Activated CD4-positive, CD25-positive, alpha-beta regulatory T cell treated with anti-CD3 and anti-CD28 coated beads, Interleukin-2, amount 50 U/mL, for 16 hours (primary cell): ENCODE data around the gene AKR1C2.
"Not testable (repeated sequence)": the region's sequence is repeated elsewhere in the genome, so short reads cannot be mapped to it uniquely, and the experiment has no call there.

ENCODE experiments used
- DNase-seq: peaks from one replicate; pipeline ENCODE4 v3.0.0-alpha.2; 2020; ENCODE audit warnings: low read depth, low spot score

Gene AKR1C2

DNA sequence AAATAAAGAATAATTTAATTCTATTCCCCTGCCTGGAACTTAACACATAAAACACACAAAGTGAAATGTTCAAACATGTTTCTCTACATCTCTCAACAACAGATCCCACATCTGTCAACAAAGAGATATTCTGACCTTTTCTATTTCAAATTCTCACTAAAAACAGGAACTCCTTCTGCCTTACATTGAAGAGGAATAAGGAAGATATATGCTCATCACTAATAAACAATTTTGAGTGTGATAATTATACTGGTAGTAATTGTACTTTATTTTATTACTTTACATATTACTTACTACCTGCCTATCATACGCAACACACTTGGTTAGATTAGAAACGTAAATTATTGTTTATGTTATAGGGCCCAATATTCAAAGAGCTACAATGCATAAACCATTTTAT, 13.4 kb downstream of the AKR1C2 start:
- DNase-seq: no peak

DNA sequence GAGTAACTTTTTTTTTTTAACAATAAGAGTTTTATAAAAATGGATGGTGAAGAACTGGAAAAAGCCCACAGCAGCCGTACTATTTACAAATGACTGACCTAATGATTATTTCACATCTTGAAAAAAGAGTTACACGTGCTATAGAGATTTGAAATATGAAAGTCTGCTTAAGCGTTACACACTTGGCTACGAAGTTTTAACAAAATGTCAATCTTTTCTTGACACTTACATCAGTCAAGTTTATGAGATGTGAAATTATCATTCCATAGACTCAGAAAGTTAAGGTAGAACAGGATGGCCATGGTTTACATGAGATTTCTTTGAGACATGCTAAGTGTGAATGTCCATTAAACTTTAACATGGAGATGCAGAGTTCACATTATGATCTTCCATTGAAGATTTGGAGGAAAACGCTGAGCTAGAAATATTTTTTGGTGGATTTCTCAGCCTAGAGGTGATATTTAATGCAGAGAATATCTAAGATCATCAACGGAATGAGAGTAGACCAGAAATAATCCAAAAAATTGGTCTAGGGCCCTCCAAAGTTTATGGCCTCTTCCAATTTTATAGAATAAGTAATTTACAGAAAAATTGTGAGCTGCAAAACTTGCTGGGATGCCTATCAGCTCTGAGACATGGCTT, 15.5 kb downstream of the AKR1C2 start:
- not testable (repeated sequence) for DNase-seq

DNA sequence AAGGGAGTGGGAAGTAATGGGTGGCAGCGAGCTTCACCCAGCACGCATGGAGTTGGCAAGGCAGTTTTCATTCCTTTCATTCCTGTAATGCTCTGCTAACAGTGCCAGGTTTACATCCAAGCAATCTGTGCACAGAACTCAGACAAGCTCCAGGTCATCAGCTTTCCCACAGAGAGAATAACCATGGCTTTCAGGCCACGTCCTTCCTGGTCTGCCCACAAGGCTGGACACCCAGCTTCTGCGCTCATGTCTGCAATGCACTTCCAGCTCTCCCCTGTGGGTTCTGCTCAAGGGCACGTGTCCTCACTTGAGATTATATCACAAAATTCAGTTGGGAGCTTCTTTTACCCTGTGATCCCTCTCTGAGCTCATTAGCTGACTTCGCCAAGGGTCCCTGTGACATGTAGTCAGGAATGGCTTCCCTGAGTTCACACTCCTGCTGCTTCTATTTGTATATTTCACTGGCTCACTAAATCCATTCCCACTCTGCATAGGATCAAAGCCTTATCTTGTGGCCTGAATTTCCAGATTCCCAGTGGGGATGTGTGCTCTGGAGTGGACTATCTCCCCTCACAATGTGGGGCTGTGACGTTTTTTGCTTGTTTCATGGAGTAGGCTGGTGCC, 18.6 kb downstream of the AKR1C2 start:
- no peak for DNase-seq

DNA sequence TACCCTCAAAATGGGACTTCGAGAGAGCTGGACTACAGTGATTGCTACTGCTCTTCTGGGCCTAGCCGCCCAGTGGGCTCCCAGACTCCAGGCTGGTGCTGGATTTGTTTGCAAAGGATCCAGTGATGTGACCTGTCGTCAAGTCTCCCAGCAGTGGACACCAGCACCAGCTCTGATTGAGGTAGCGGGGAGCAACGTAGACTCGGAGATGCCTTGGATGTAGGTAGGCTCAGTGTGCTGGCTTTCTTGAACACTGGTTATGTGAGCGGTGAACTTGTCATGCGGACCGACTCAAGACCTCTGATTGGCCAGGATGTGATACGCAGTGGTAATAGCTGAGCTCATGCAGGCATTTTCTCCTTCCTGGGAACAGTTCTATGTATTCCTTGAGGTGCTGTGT, 19.4 kb downstream of the AKR1C2 start:
- no peak for DNase-seq

DNA sequence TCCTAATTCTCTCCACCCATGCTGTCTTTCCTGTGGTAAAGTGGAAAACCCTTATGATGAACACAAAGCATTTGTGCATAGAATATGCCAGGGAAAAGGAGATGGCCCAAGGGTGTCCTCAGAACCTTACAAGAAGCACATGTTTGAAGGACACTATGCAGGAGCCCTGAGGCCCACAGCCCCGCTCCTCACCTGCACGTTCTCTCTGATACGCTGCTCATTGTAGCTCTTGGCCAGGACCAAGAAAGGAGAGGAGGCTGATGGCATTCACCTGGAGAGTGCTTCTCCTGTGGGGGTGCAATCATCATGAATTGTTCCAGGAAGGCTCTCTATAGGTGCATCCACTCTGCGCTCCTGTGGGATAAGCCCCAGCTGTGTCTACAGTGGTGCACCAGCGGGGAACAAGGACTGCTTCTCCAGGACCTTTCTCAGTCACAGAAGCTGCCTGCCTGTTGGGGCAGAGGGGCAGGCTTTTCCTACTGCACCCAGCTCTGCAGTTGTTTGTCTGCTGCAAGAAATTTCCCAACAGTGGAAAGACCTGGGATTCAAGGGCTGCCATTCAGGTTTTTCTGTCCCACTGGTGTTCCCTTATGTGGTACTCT, 19.9 kb downstream of the AKR1C2 start:
- DNase-seq: no peak

DNA sequence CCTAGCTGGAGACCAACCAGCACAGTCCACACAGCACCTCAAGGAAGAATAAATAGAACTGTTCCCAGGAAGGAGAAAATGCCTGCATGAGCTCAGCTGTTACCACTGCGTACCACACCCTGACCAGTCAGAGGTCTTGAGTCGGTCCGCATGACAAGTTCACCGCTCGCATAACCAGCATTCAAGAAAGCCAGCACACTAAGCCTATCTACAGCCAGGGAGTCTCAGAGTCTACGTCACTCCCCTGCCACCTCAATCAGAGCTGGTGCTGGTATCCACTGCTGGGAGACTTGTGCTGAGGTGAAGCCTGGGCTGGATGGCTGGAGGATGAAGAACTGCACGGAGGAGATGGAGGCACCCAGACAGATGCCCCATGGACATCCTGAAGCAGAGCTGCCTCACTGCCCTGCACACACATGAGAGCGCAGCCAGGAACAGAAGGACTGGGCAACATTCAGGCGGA, 20.9 kb downstream of the AKR1C2 start:
- DNase-seq: no peak

DNA sequence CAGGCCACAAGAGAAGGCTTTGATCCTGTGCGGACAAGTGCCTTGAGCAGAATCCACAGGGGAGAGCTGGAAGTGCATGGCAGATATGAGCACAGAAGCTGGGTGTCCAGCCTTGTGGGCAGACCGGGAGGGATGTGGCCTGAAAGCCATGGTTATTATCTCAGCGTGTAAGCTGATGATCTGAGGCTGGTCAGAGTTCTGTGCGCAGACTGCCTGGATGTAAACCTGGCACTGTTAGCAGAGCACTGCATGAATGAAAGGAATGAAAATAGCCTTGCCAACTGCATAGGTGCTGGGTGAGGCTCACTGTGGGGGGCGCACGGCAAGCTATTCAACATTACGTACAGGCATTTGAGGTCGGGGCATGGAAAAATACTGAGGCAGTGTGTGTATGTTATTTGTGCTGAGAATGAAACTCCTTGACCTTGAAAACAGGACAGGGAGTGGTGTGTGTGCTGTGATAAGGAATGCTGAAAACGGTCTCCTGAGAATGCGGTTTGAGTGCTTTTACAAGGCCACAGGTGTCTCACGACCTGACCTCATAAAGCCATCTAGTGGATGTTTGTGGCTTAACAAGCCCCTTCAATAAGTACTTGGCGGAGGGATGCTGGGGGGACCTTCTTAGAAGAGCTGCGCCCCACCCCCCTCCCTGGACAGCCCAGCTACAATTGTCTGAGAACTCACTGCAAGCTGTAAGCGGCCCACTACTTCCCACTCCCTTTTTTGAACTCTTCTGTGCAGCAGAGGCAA, 21.8 kb downstream of the AKR1C2 start:
- DNase-seq: no peak

DNA sequence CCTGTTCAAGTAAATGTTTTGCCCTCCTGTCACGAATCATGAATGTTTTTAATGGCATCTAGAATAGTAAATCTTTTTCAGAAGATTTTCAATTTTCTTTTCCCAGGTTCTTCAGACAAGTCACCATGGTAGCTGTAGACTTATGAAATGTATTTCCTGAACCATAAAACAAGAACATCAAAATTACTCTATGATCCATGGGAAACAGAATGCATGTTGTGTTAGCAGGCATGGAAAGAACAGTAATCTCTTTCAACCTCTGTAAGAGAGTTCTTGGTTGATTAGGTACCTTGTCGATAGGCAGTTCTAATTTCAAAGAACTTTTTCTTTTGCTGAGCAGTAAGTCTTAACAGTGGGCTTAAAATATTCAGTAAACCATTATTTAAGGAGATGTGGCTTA, 22.9 kb downstream of the AKR1C2 start:
- DNase-seq: no peak

DNA sequence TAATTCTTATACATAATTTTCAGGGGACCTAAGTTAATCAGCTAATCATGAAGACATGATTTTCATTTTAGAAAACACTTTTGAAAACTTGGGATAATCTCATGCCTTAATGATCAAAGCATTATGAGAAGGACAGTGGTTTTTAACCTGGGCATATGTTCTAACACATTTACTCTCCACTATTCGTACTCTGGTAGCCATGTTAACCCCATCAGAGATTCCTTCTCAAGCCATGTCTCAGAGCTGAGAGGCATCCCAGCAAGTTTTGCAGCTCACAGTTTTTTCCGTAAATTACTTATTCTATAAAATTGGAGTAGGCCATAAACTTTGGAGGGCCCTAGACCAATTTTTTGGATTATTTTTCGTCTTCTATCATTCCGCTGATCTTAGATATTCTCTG, 24.8 kb downstream of the AKR1C2 start:
- no peak for DNase-seq

DNA sequence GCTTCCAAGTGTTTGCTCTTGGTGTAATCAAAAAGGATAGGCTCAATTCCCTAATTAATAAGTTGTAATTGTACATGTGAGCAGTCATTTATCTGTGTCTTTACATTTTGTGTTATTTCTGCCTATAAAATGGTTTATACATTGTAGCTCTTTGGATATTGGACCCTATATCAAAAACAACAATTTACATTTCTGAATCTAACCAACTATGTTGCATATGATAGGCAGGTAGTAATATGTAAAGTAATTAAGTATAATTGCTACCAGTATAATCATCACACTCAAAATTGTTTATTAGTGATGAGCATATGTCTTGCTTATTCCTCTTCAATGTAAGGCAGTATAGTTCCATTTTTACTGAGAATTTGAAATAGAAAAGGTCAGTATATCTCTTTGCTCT, 26.6 kb downstream of the AKR1C2 start:
- DNase-seq: no peak

DNA sequence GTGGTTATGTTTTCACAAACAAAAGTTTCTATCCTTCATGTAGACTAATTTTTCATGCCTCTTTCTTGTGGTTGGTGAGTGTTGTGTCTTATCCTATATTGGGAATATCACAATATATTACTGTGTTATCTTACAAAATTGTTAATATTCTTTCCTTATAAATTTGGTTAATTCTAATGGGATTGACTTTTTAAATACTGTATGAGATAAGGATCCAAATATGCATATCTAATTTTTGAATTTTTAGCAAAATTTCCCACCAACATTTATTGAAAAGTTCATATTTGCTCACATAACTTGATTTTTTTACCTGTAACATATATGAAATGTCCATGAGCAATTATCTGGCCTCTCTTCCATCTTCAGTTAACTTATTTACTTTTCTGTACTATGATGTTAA, 29.3 kb downstream of the AKR1C2 start:
- DNase-seq: not testable (repeated sequence)

DNA sequence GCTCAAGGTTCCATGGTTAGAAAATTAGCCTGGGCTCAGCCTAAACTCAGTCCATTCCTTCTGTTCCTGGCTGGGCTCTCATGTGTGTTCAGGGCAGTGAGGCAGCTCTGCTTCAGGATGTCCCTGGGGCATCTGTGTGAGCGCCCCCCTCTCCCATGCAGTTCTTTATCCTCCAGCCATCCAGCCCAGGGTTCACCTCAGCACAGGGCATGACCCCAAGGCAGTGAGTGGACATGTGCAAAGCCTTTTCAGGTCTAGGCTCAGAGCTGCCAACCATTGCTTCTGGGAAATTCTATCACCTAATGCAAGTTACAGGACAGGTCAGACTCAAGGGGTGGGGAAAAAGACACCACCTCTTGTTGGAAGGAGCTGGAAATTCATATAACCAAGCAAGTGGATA, 30.4 kb downstream of the AKR1C2 start:
- DNase-seq: not testable (repeated sequence)

DNA sequence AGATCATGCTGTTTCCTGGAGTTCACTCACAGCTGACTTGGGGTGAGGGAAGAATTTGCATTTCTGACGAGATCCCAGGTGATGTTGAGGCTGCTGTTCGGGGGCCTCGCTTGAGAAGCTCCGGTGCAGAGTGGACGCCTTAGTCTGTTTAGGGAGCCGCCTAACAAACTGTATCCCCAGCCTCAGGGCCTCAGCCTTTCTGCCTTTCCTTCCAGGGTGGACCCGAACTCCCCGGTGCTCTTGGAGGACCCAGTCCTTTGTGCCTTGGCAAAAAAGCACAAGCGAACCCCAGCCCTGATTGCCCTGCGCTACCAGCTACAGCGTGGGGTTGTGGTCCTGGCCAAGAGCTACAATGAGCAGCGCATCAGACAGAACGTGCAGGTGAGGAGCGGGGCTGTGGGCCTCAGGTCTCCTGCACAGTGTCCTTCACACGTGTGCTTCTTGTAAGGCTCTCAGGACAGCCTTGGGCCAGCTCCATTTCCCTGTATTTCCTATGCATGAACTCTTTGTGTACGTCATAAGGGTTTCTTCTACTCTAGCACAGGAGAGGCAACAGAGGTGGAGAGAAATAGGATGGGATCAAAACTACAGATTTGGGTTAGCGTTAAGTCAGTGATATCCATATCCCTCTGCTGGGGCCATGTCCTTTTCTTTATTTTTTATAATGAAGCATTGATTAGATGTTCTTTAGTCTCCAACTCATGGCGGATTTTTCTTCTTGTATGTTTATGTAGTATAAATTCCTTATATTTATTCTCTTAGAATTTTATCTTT, 31.1 kb downstream of the AKR1C2 start:
- not testable (repeated sequence) for DNase-seq

DNA sequence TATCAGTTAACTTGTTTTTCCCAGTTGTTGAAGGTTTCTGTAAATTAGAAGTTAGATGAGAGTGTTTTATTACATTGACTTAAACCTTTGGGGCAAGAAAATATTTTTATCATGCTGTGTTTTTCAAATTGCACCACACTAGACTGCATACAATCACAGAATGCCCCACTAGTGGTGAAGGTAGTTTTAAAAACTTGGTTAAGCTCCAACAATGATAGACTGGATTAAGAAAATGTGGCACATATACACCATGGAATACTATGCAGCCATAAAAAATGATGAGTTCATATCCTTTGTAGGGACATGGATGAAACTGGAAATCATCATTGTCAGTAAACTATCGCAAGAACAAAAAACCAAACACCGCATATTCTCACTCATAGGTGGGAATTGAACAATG, 33.3 kb downstream of the AKR1C2 start:
- not testable (repeated sequence) for DNase-seq

DNA sequence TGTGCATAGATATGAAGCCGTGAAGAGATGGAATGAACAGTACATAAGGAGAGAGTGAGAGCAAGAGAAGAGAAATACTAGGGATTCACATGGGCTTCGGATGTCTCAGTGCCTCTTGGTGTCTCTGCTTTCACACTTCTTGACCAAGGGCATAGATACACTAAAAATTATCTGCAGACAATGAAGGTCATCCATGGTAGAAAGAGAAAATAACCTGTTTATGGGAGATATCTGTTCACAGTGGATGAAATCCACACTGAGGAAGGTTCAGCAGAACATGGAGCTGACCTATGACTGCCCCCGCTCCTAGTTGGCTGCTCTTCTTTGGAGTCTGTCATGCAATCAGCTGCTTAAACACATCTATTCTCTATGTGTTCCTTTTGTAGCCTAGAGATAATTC, 34.4 kb downstream of the AKR1C2 start:
- not testable (repeated sequence) for DNase-seq

DNA sequence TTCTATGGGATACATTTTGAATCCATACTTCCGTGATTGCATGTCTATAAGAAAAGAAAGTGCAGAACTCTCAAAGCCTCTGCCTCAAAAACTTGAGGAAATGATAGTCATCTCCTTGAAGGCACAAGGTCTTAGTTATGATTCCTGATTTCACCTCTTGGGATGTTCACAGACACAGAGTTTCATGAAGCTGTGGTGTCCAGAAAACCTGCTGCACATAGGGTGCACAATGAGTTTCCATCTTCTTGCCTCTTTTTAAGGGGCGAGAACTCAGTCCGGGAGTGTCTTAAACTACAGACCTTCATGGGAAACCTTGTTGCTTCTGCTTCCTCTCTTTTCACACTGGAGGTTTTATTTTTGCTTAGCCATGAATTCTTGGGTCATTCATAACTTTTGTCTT, 36.5 kb downstream of the AKR1C2 start:
- not testable (repeated sequence) for DNase-seq

DNA sequence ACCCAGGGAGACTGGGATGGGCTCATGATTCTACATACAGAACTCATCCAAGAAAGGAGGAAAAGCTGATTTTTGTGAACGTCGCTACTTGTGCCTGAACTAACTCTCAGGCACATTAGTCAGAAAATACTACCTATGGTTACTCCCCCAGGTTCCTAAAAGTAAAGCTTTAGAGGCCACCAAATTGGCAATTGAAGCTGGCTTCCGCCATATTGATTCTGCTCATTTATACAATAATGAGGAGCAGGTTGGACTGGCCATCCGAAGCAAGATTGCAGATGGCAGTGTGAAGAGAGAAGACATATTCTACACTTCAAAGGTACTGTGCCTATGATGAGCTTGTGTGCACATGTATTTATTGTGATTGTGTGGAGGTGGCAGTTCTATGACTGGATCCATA, 37.9 kb downstream of the AKR1C2 start:
- DNase-seq: not testable (repeated sequence)

DNA sequence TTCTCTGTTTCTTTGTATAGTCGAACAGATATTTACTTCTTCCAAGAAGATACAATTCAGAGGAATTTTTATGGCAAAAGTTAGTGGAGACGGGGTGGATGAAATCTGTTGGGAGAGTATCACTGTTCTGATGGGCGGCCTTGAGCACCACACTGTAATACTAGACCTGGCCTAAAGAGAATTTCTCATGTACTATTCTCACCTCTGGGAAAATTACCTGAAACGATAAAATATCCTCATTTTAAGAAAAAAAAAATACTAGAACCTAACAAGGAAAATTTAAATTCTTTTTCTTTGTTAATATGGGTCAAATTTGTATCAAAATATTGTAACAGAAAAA, 39.9 kb downstream of the AKR1C2 start:
- DNase-seq: not testable (repeated sequence)

DNA sequence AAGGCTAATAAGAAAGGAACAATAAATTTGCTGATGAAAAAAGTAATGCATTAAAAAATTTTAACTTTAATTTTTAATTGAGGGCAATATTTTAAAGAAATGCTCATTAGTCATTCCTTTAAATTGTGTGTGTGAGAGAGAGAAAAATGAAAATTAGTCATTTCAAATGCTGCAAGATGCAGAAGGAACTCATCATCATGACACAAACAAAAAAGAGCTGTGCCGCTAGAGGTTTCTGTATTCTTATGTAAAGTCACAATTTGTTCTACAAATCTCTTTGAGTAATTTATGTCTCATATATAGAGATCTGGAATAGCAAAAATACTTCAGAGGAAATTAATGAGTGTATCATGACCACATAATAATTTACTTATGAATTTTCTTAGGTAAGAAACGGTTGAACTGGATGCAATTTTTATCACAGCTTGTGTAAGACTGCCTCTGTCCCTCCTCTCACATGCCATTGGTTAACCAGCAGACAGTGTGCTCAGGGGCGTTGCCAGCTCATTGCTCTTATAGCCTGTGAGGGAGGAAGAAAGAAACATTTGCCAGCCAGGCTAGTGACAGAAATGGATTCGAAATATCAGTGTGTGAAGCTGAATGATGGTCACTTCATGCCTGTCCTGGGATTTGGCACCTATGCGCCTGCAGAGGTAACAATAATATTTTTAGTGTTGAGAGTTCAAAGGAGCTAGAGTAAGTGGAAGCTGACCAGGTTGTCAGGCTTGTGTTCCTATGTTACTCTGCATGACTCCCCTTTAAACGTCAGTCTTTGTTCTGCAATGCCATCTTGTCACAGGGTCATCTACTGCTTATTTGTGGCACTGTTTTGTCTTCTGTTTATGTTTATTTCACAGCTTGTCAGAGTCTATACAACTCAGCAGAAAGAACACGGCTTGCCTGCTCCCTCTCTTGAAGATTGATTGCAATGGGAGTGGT, 40.5 kb downstream of the AKR1C2 start, which contains the start of gene AKR1C1:
Gene AKR1C1 (plus strand): TSS at position 540 of the 939 bp plus-strand sequence. CDS start 30 bp downstream, at position 570.
- DNase-seq: not testable (repeated sequence)

DNA sequence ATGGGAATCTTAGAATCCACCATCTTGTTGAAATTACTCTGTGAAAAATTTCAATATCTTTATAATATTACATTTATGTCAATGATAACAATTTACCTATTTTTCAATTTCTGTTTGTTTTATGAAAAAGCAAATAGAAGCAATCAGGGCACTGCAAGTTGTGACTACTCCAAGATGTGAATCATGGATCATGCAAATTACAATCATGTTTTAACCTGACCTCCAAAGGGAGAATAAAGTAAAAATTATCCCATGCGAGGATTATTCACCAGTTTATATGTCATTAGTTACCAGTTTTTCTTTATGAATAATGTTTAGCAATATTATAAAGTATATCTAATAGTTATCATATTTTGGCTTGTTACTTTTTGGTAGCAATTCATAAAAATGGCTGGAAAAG, 41.3 kb downstream of the AKR1C2 start:
- not testable (repeated sequence) for DNase-seq
